ENCODE data around the gene INPP5B. TPM values are rescaled to one million over a fixed set of nuclear protein-coding genes. Genes with fewer than 3 reads are reported as not detected.

INPP5B gene
- total and polyA plus RNA-seq, 10 of the 15 experiments (the other 5 are each of a cell fraction or from before 2014, with no cell fraction given) = 10.9 to 54.4 (median 26.9) TPM

GRCh38 chr1:37845049-37845646, 101.7 kb downstream of the INPP5B start:
- no peak overlapping the region for H3K9ac ChIP-seq (ENCODE audit: control insufficient read depth, insufficient read depth, low read length)
- no peaks in the 10 kb centered on the region for H3K9me3 ChIP-seq (replicated peaks; ENCODE audit: control insufficient read depth, insufficient read depth, low read length)
- no peak overlapping the region for H2AFZ ChIP-seq (ENCODE audit: control insufficient read depth, low read depth, low read length)
- H3K4me2 ChIP-seq (ENCODE audit: control insufficient read depth, insufficient read depth) = no peak overlapping the region
- SMC1A ChIA-PET (ENCODE audit: uncharacterized antibody, unreplicated experiment) = interaction anchor here (1.0 to 1.4 kb wide), 3 partner anchors 8 to 44 kb away, joined by 3 to 6 read pairs (median 4); no protein-coding TSS in a partner anchor
- in situ Hi-C loops (cut with MboI) = no loop called here
- H3K27me3 ChIP-seq (replicated peaks in 1 of 2; ENCODE audit: control insufficient read depth in 2 of 2, insufficient read depth in 2 of 2, low read length in 1 of 2) = no peaks in the 10 kb centered on the region
- H3K4me1 ChIP-seq (ENCODE audit: control insufficient read depth, insufficient read depth, low read length) = peaks cover 7% of the 10 kb centered on the region
- RAD21 ChIA-PET (ENCODE audit: unreplicated experiment) = no interaction called here
- POLR2A ChIA-PET = interaction anchor here (0.6 to 1.7 kb wide), 3 partner anchors 10 to 334 kb away, joined by 3 to 12 read pairs (median 4); no protein-coding TSS in a partner anchor
- DNase-seq (ENCODE audit: low read depth, low spot score) (no peak), ATAC-seq (no peak), FAIRE-seq (no peak)
- CTCF ChIA-PET = interaction anchor here (0.7 to 1.4 kb wide), 5 partner anchors 8 to 43 kb away, joined by 3 to 6 read pairs (median 4); no protein-coding TSS in a partner anchor
- no peaks in the 10 kb centered on the region for H4K20me1 ChIP-seq (ENCODE audit: control insufficient read depth, insufficient read depth)
- intact Hi-C loops (cut with micrococcal nuclease; ENCODE audit: unreplicated experiment) = no loop called here
- TF ChIP-seq USF2 (IDR thresholded peaks at IDR 0.05; ENCODE audit: borderline replicate concordance, low read depth, low read length) (no peak), PKNOX1 (IDR thresholded peaks at IDR 0.05) (0 out of 2 replicates have a peak, but pooled peaks have one; percentile 12), NBN (IDR thresholded peaks at IDR 0.05) (no peak), IKZF2 (IDR thresholded peaks at IDR 0.05) (no peak), ZBTB33 (IDR thresholded peaks at IDR 0.05) (no peak)
- no peak overlapping the region for H3K27ac ChIP-seq (ENCODE audit: control insufficient read depth, insufficient read depth)
- 91% methylated on average over 5 of the region's 5 CpGs for WGBS (ENCODE audit: insufficient coverage, insufficient replicate concordance, low lambda C conversion rate, missing lambda C conversion rate)
- H3K4me3 ChIP-seq = no peak overlapping the region
- peaks cover 7 to 9% of the 10 kb centered on the region in 2 experiments; a peak in 3 of 4 replicates for H3K36me3 ChIP-seq (ENCODE audit: control insufficient read depth in 2 of 2, insufficient read depth in 2 of 2, low read length in 1 of 2)
- no TSS peak for BruUV-seq (replicated peaks)
- H3K79me2 ChIP-seq (ENCODE audit: control insufficient read depth, insufficient read depth, low read length) = peaks cover 42% of the 10 kb centered on the region
